ENCODE measurements around the gene TTC6. TPM values are rescaled to one million over a fixed set of nuclear protein-coding genes. Genes with fewer than 3 reads are reported as not detected.

The TTC6 gene
- total RNA-seq, 1 donor from 2014 or later, result 0.44 TPM

GRCh38 chr14:37606678-37607077, 11.2 kb downstream of the TTC6 start:
- Mint-ChIP-seq H3K4me3 (ENCODE audit: unreplicated experiment) (no peak overlapping the region), H3K4me1 (ENCODE audit: low read depth, unreplicated experiment) (no peaks in the 10 kb centered on the region), H3K36me3 (ENCODE audit: unreplicated experiment) (peaks cover 19% of the 10 kb centered on the region), H3K9me3 (ENCODE audit: unreplicated experiment) (peaks cover 10% of the 10 kb centered on the region), H3K27me3 (ENCODE audit: unreplicated experiment) (peaks cover 27% of the 10 kb centered on the region), H3K27ac (ENCODE audit: unreplicated experiment) (no peak overlapping the region)
- no peak for DNase-seq
- no peak for TF ChIP-seq CTCF (IDR thresholded peaks at IDR 0.05; ENCODE audit: partially characterized antibody, unreplicated experiment)

- no peak for DNase-seq
- H3K4me3 Mint-ChIP-seq (ENCODE audit: unreplicated experiment), result no peak overlapping the region
- H3K9me3 Mint-ChIP-seq (ENCODE audit: unreplicated experiment), result peaks cover 11% of the 10 kb centered on the region
- peaks cover 25% of the 10 kb centered on the region for H3K36me3 Mint-ChIP-seq (ENCODE audit: unreplicated experiment)
- H3K27ac Mint-ChIP-seq (ENCODE audit: unreplicated experiment), result no peak overlapping the region
- TF ChIP-seq CTCF (IDR thresholded peaks at IDR 0.05; ENCODE audit: partially characterized antibody, unreplicated experiment), result no peak
- no peaks in the 10 kb centered on the region for H3K4me1 Mint-ChIP-seq (ENCODE audit: low read depth, unreplicated experiment)
- H3K27me3 Mint-ChIP-seq (ENCODE audit: unreplicated experiment), result peaks cover 19% of the 10 kb centered on the region
Observed at GRCh38 chr14:37608649-37609048, 13.2 kb downstream of the TTC6 start.

GRCh38 chr14:37610945-37611523, 15.6 kb downstream of the TTC6 start:
- Mint-ChIP-seq H3K27me3 (ENCODE audit: unreplicated experiment) (peaks cover 12% of the 10 kb centered on the region), H3K27ac (ENCODE audit: unreplicated experiment) (no peak overlapping the region), H3K36me3 (ENCODE audit: unreplicated experiment) (peaks cover 38% of the 10 kb centered on the region), H3K4me3 (ENCODE audit: unreplicated experiment) (peak overlapping the region; percentile 67), H3K4me1 (ENCODE audit: low read depth, unreplicated experiment) (no peaks in the 10 kb centered on the region), H3K9me3 (ENCODE audit: unreplicated experiment) (peaks cover 13% of the 10 kb centered on the region)
- no peak for TF ChIP-seq CTCF (IDR thresholded peaks at IDR 0.05; ENCODE audit: partially characterized antibody, unreplicated experiment)
- DNase-seq, result no peak

- peaks cover 6% of the 10 kb centered on the region for H3K9me3 Mint-ChIP-seq (ENCODE audit: unreplicated experiment)
- no peak overlapping the region for H3K27ac Mint-ChIP-seq (ENCODE audit: unreplicated experiment)
- H3K36me3 Mint-ChIP-seq (ENCODE audit: unreplicated experiment), result peaks cover 31% of the 10 kb centered on the region
- H3K4me1 Mint-ChIP-seq (ENCODE audit: low read depth, unreplicated experiment), result no peaks in the 10 kb centered on the region
- no peak overlapping the region for H3K4me3 Mint-ChIP-seq (ENCODE audit: unreplicated experiment)
- DNase-seq, result no peak
- H3K27me3 Mint-ChIP-seq (ENCODE audit: unreplicated experiment), result peaks cover 6% of the 10 kb centered on the region
- TF ChIP-seq CTCF (IDR thresholded peaks at IDR 0.05; ENCODE audit: partially characterized antibody, unreplicated experiment), result no peak
Observed at GRCh38 chr14:37615582-37616289, 20.3 kb downstream of the TTC6 start.

GRCh38 chr14:37616853-37617252, 21.4 kb downstream of the TTC6 start:
- no peak for TF ChIP-seq CTCF (IDR thresholded peaks at IDR 0.05; ENCODE audit: partially characterized antibody, unreplicated experiment)
- Mint-ChIP-seq H3K27me3 (ENCODE audit: unreplicated experiment) (peaks cover 2% of the 10 kb centered on the region), H3K4me3 (ENCODE audit: unreplicated experiment) (no peak overlapping the region), H3K36me3 (ENCODE audit: unreplicated experiment) (peaks cover 22% of the 10 kb centered on the region), H3K9me3 (ENCODE audit: unreplicated experiment) (peaks cover 2% of the 10 kb centered on the region), H3K4me1 (ENCODE audit: low read depth, unreplicated experiment) (no peaks in the 10 kb centered on the region), H3K27ac (ENCODE audit: unreplicated experiment) (no peak overlapping the region)
- DNase-seq, result no peak

Measured in glutamatergic neuron (in vitro differentiated cells).